K562 (cell line): Measurements from ENCODE around the gene G2E3. TPM values are rescaled to one million over a fixed set of nuclear protein-coding genes. Genes with fewer than 3 reads are reported as not detected.

Source experiments
- CHD7 ChIP-seq: fragments of 200-600 bp; sonication (generic); IDR thresholded peaks from one replicate; pipeline ENCODE4 v1.6.1; 2012; ENCODE audit warnings: mild to moderate bottlenecking, low read depth, low read length, inconsistent platforms
- CREB1 ChIP-seq, 2 experiments: sonication (generic) in 1 of 2; formaldehyde crosslinking in 1 of 2; IDR thresholded peaks; 2 replicates each; pipeline versions ENCODE4 v1.6.1 to v1.8.0; 2012 to 2022; ENCODE audit warnings: inconsistent platforms in 1 of 2, mild to moderate bottlenecking in 1 of 2, missing genetic modification reagents in 1 of 2, moderate library complexity in 1 of 2
- E2F6 ChIP-seq, 2 experiments: IDR thresholded peaks; 2 replicates each; pipeline ENCODE4 v1.6.1; 2011; ENCODE audit warnings: borderline replicate concordance in 1 of 2, control low read depth in 1 of 2, low read depth in 1 of 2, low read length in 1 of 2, mild to moderate bottlenecking in 1 of 2, mixed read lengths in 1 of 2, moderate library complexity in 1 of 2; ENCODE audit not compliant: insufficient read depth in 1 of 2, insufficient read length in 1 of 2, poor library complexity in 1 of 2, severe bottlenecking in 1 of 2; ENCODE audit errors: extremely low read depth in 1 of 2
- MCM2 ChIP-seq: fragments of 450-650 bp; IDR thresholded peaks from 2 replicates; pipeline ENCODE4 v1.6.1; 2017; ENCODE audit warnings: low read depth, mild to moderate bottlenecking
- POLR2H ChIP-seq: IDR thresholded peaks from 2 replicates; pipeline ENCODE4 v1.6.1; 2016; ENCODE audit warnings: missing genetic modification characterization, low read depth, mild to moderate bottlenecking, control low read depth, missing compliant biosample characterization, moderate library complexity
- PRPF4 ChIP-seq: fragments of 200-400 bp; formaldehyde crosslinking; IDR thresholded peaks from one replicate; pipeline ENCODE4 v1.6.1; 2017; ENCODE audit warnings: low read length, low read depth, mild to moderate bottlenecking; ENCODE audit not compliant: insufficient read depth, poor library complexity, severe bottlenecking
- SMARCB1 ChIP-seq: IDR thresholded peaks from 2 replicates; pipeline ENCODE4 v1.6.1; 2011; ENCODE audit warnings: improper control_type of control experiment, low read depth; ENCODE audit not compliant: insufficient read length
- THAP12 ChIP-seq: fragments of 250-450 bp; sonication (Bioruptor Pico); IDR thresholded peaks from 2 replicates; pipeline ENCODE4 v1.9.0; 2021; ENCODE audit warnings: mild to moderate bottlenecking, inconsistent platforms
- ZC3H11A ChIP-seq: IDR thresholded peaks from 2 replicates; pipeline ENCODE4 v1.6.1; 2012; ENCODE audit warnings: low read depth, low read length, improper control_type of control experiment
- ZFP30 ChIP-seq: fragments of 250-450 bp; sonication (Bioruptor Pico); IDR thresholded peaks from 2 replicates; pipeline ENCODE4 v1.8.0; 2022; ENCODE audit warnings: moderate library complexity, mild to moderate bottlenecking, inconsistent platforms, borderline replicate concordance
- polyA plus RNA-seq, 8 experiments: library from polyadenylated mRNA; depleted of rRNA in 4 of 8; stranded (reverse) in 5 of 8; unstranded in 3 of 8; fragments of >200 nt; fragmentation: Nextera tagmentation in 2 of 8; fragmentation: Illumina TruSeq in 1 of 8; extraction: Ambion mirVana in 2 of 8; extraction: Trizol in 1 of 8; gene quantifications; 2 replicates each; pipeline versions ENCODE4 v1.2.1 to v1.2.3, GENCODE V29; 2011 to 2014; ENCODE audit warnings: inconsistent platforms in 1 of 8, missing spikeins in 1 of 8
- total RNA-seq, 7 experiments: library from RNA; depleted of rRNA in 6 of 7; stranded (reverse); fragments of >200 nt in 6 of 7; fragmentation: Illumina TruSeq in 2 of 7; extraction: Trizol in 2 of 7; gene quantifications; 2 replicates each; pipeline versions ENCODE4 v1.2.1 to v1.2.3, GENCODE V29; 2011 to 2021; ENCODE audit warnings: low replicate concordance in 1 of 7

Gene G2E3
- total and polyA plus RNA-seq, 9 of the 15 experiments (the other 6 are each of a cell fraction or from before 2014, with no cell fraction given) = 9.8 to 53.5 (median 24.7) TPM

- TF ChIP-seq CHD7 (no peak), THAP12 (no peak), MCM2 (no peak), CREB1 (IDR thresholded peaks at IDR 0.05) (no peak; the same call in 1 of the 2 replicates), CREB1 (CRISPR knock-in tag; IDR thresholded peaks at IDR 0.05) (no peak), E2F6 (IDR thresholded peaks at IDR 0.05; ENCODE audit: borderline replicate concordance in 1 of 2, extremely low read depth in 1 of 2, insufficient read depth in 1 of 2, insufficient read length in 1 of 2, low read depth in 1 of 2, low read length in 1 of 2, poor library complexity in 1 of 2, severe bottlenecking in 1 of 2) (peak; percentile 82 to 91), ZFP30 (CRISPR knock-in tag) (no peak), PRPF4 (no peak), ZC3H11A (no peak), POLR2H (tag) (peak; percentile 75), SMARCB1 (no peak)
These were observed at the start of gene G2E3 (continued) for GRCh38 chr14:30558675-30559555.
